SU-DHL-6 (cell line): ENCODE measurements around the gene PLPP3.

Source experiments
- H2AFZ ChIP-seq: fragments of 200-600 bp; sonication (generic); 2 replicates; pipeline ENCODE4 v1.6.1; 2014; ENCODE audit warnings: low read depth, mild to moderate bottlenecking, moderate library complexity, mixed read lengths, antibody characterized with exemption, low read length; ENCODE audit not compliant: severe bottlenecking
- H3F3A ChIP-seq: fragments of 200-600 bp; shearing (Covaris generic); 2 replicates; pipeline ENCODE4 v1.6.0; 2016; ENCODE audit warnings: antibody characterized with exemption, mild to moderate bottlenecking; ENCODE audit not compliant: insufficient read depth
- H3K27ac ChIP-seq: fragments of 200-600 bp; sonication (generic); 2 replicates; pipeline ENCODE4 v1.5.1; 2016; ENCODE audit warnings: low read depth, mild to moderate bottlenecking, low read length, moderate library complexity, mixed read lengths
- H3K27me3 ChIP-seq: fragments of 200-600 bp; sonication (generic), shearing (Covaris generic); 2 replicates; pipeline ENCODE4 v1.6.0; 2014; ENCODE audit warnings: mild to moderate bottlenecking, low read length
- H3K36me3 ChIP-seq: fragments of 200-600 bp; sonication (generic); 2 replicates; pipeline ENCODE4 v1.6.1; 2014; ENCODE audit warnings: mild to moderate bottlenecking, low read length, mixed read lengths
- H3K4me2 ChIP-seq: fragments of 300-600, 200-600 bp; shearing (Covaris generic), sonication (generic); 2 replicates; pipeline ENCODE4 v1.6.0; 2014; ENCODE audit warnings: low read length, low read depth, mild to moderate bottlenecking; ENCODE audit not compliant: poor library complexity, severe bottlenecking
- H3K4me3 ChIP-seq: fragments of 200-600 bp; sonication (generic); 2 replicates; pipeline ENCODE4 v1.5.1; 2014; ENCODE audit warnings: antibody characterized with exemption, low read length, mild to moderate bottlenecking, mixed read lengths; ENCODE audit not compliant: insufficient read depth, poor library complexity, severe bottlenecking
- H3K79me2 ChIP-seq: fragments of 200-600 bp; sonication (generic); 2 replicates; pipeline ENCODE4 v1.6.1; 2014; ENCODE audit warnings: mild to moderate bottlenecking, low read length, moderate library complexity; ENCODE audit not compliant: insufficient read depth
- H3K9ac ChIP-seq: fragments of 200-600 bp; sonication (generic); 2 replicates; pipeline ENCODE4 v1.7.0; 2014; ENCODE audit warnings: mild to moderate bottlenecking, low read length
- H3K9me2 ChIP-seq: fragments of 200-600 bp; sonication (generic); replicated peaks from 2 replicates; pipeline ENCODE4 v1.6.1; 2014; ENCODE audit warnings: low read length; ENCODE audit not compliant: insufficient read depth
- H3K9me3 ChIP-seq: fragments of 200-600 bp; sonication (generic); 2 replicates; pipeline ENCODE4 v1.6.1; 2014; ENCODE audit warnings: low read length, mixed read lengths; ENCODE audit not compliant: insufficient read depth
- H4K20me1 ChIP-seq: fragments of 200-600 bp; sonication (generic); 2 replicates; pipeline ENCODE4 v1.6.1; 2014; ENCODE audit warnings: low read depth, mild to moderate bottlenecking, antibody characterized with exemption, low read length, moderate library complexity, mixed read lengths
- EZH2phosphoT487 ChIP-seq: fragments of 200-600 bp; sonication (generic), shearing (Covaris generic); conservative IDR thresholded peaks from 2 replicates; pipeline ENCODE4 v1.6.1; 2018; ENCODE audit warnings: mild to moderate bottlenecking, antibody characterized with exemption, low read length, moderate library complexity, mixed read lengths
- TF ChIP-seq, protein P1 (sequence below): fragments of 200-600 bp; sonication (generic); IDR thresholded peaks from one replicate; pipeline ENCODE4 v1.5.1; 2017; ENCODE audit warnings: antibody characterized with exemption, mild to moderate bottlenecking, low read length, moderate library complexity; ENCODE audit not compliant: insufficient read depth, poor library complexity, severe bottlenecking

The PLPP3 gene

DNA sequence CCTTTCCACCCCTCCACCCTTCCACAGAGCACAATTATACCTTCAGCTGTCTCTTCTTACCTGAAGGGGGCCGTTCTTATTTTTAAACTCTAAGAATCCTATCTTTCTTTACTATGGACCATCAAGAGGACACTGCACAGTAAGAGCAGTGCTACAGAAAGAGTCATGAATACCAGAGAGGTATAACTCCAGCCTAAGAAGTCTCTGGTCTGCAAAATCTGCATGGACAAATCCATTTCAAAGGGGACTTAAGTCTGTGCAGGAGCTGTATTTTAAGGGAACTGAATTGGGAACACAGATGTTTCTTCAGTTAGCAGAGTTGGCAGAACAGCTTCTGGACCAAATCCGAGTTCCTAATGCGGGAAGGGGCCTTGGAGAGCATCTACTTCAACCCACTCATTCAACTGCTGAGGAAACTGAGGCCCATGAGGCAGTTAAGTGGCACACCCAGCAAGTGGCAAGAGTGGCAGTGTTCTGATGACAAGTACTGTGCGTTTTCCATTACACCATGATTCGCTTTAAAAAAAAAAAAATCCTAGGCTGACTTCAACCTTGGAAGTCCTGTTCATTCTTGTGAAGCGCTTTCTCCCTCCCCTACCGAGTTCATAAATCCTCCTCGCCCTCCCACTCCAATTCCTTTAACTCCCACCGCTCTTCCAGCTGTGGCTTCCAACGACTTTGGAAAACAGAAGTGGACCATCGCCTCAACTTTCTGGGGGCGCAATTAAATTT is 1.8 kb downstream of the PLPP3 start:
- TF ChIP-seq, protein P1, sequence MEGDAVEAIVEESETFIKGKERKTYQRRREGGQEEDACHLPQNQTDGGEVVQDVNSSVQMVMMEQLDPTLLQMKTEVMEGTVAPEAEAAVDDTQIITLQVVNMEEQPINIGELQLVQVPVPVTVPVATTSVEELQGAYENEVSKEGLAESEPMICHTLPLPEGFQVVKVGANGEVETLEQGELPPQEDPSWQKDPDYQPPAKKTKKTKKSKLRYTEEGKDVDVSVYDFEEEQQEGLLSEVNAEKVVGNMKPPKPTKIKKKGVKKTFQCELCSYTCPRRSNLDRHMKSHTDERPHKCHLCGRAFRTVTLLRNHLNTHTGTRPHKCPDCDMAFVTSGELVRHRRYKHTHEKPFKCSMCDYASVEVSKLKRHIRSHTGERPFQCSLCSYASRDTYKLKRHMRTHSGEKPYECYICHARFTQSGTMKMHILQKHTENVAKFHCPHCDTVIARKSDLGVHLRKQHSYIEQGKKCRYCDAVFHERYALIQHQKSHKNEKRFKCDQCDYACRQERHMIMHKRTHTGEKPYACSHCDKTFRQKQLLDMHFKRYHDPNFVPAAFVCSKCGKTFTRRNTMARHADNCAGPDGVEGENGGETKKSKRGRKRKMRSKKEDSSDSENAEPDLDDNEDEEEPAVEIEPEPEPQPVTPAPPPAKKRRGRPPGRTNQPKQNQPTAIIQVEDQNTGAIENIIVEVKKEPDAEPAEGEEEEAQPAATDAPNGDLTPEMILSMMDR, result no peak
- TF ChIP-seq EZH2phosphoT487, result no peak
- H3K9ac ChIP-seq, result no peak overlapping the region
- no peaks in the 10 kb centered on the region for H3F3A ChIP-seq
- no peak overlapping the region for H3K4me3 ChIP-seq
- no peaks in the 10 kb centered on the region for H3K36me3 ChIP-seq
- H3K9me3 ChIP-seq, result no peaks in the 10 kb centered on the region
- no peak overlapping the region for H2AFZ ChIP-seq
- H3K27me3 ChIP-seq, result no peaks in the 10 kb centered on the region
- no peak overlapping the region for H3K4me2 ChIP-seq
- H3K27ac ChIP-seq, result no peak overlapping the region
- H3K9me2 ChIP-seq, result no peaks in the 10 kb centered on the region
- no peaks in the 10 kb centered on the region for H3K79me2 ChIP-seq
- no peaks in the 10 kb centered on the region for H4K20me1 ChIP-seq

DNA sequence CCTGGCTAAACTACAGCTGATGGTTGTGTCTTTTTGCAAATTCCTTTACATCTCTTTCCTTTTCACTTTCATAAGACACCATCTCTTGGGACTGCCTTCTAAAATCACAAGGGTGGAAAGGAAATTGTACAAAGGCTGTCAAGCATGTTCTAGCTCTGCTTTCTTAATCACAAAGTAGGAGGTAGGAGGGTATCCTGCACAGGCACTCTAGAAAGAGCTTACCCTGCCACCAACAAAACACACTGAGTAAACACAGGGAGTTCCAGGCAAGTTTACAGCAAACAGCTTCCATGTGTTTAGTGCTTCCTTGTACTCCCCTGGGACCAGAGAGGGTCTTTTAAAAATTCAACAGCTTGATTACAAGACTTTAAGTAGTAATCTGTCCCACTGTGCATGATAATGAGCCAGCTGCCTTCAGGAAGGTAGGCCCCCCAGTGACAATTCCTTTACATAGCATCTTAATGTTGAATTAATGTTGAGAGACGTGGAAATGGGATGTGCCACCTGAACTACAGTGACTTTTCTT is 2.4 kb downstream of the PLPP3 start:
- no peak overlapping the region for H3K4me2 ChIP-seq
- no peaks in the 10 kb centered on the region for H3K9me3 ChIP-seq
- H3K79me2 ChIP-seq, result no peaks in the 10 kb centered on the region
- H3K9me2 ChIP-seq, result no peaks in the 10 kb centered on the region
- TF ChIP-seq, protein P1, result no peak
- no peak for TF ChIP-seq EZH2phosphoT487
- H3K27ac ChIP-seq, result no peak overlapping the region
- H3K9ac ChIP-seq, result no peak overlapping the region
- H3K36me3 ChIP-seq, result no peaks in the 10 kb centered on the region
- no peaks in the 10 kb centered on the region for H3F3A ChIP-seq
- H2AFZ ChIP-seq, result no peak overlapping the region
- no peaks in the 10 kb centered on the region for H3K27me3 ChIP-seq
- H3K4me3 ChIP-seq, result no peak overlapping the region
- no peaks in the 10 kb centered on the region for H4K20me1 ChIP-seq

DNA sequence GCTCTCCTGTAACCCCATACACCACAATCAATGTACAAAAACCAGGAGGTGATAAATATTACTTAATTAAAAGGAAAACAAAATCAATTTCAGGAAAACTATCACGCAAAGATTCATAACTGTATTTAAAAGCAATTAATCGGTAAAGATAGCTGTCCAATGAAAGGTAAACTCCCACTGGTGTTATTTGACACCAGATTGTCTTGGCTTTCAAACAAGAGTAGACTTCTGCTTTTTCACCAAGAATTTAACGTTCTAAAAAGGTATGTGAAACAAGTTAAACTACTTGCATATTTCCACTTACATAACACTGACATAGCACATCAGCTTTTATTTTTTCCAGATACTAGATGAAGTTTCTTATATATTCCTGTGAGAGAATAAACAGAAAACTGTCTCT is 3.5 kb downstream of the PLPP3 start:
- Histone ChIP-seq H2AFZ (no peak overlapping the region), H3K79me2 (no peaks in the 10 kb centered on the region), H4K20me1 (no peaks in the 10 kb centered on the region), H3K36me3 (no peaks in the 10 kb centered on the region), H3K9me3 (no peaks in the 10 kb centered on the region), H3K27ac (no peak overlapping the region), H3K4me2 (no peak overlapping the region), H3K9me2 (no peaks in the 10 kb centered on the region), H3K4me3 (no peak overlapping the region), H3K27me3 (no peaks in the 10 kb centered on the region), H3K9ac (no peak overlapping the region), H3F3A (no peaks in the 10 kb centered on the region)
- TF ChIP-seq, protein P1, result no peak
- no peak for TF ChIP-seq EZH2phosphoT487
